ENCODE measurements around the gene SCT. TPM values are rescaled to one million over a fixed set of nuclear protein-coding genes. Genes with fewer than 3 reads are reported as not detected.

Gene SCT
- total and polyA plus RNA-seq, 2 of the 8 experiments (the other 6 are each of a cell fraction or from before 2014, with no cell fraction given) = 1.7 to 2.0 TPM

GRCh38 chr11:630871-631270, 3.9 kb upstream of the SCT start (continued):
- TF ChIP-seq, protein P1, sequence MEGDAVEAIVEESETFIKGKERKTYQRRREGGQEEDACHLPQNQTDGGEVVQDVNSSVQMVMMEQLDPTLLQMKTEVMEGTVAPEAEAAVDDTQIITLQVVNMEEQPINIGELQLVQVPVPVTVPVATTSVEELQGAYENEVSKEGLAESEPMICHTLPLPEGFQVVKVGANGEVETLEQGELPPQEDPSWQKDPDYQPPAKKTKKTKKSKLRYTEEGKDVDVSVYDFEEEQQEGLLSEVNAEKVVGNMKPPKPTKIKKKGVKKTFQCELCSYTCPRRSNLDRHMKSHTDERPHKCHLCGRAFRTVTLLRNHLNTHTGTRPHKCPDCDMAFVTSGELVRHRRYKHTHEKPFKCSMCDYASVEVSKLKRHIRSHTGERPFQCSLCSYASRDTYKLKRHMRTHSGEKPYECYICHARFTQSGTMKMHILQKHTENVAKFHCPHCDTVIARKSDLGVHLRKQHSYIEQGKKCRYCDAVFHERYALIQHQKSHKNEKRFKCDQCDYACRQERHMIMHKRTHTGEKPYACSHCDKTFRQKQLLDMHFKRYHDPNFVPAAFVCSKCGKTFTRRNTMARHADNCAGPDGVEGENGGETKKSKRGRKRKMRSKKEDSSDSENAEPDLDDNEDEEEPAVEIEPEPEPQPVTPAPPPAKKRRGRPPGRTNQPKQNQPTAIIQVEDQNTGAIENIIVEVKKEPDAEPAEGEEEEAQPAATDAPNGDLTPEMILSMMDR (IDR thresholded peaks at IDR 0.05; ENCODE audit: control extremely low read depth in 1 of 3, insufficient read depth in 1 of 3, low read depth in 1 of 3, low read length in 3 of 3) = no peak
- TF ChIP-seq KDM5A (IDR thresholded peaks at IDR 0.05; ENCODE audit: low read length) = no peak
- TF ChIP-seq, protein P2, sequence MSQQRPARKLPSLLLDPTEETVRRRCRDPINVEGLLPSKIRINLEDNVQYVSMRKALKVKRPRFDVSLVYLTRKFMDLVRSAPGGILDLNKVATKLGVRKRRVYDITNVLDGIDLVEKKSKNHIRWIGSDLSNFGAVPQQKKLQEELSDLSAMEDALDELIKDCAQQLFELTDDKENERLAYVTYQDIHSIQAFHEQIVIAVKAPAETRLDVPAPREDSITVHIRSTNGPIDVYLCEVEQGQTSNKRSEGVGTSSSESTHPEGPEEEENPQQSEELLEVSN (IDR thresholded peaks at IDR 0.05) = no peak
